HG03060 (cell line): ENCODE results near the gene ZBTB16.
"Not testable (repeated sequence)": the region's sequence is repeated elsewhere in the genome, so short reads cannot be mapped to it uniquely, and the experiment has no call there.

Experiments used
- ATAC-seq: cut with Tn5 transposase; IDR thresholded peaks from one replicate; pipeline ENCODE4 v1.9.1; 2021; ENCODE audit warnings: low read depth, moderate number of reproducible peaks; ENCODE audit not compliant: unreplicated experiment

The ZBTB16 gene

GRCh38 chr11:114040706-114041211, 18.8 kb upstream of the ZBTB16 start:
- no peak for ATAC-seq

- no peak for ATAC-seq
Observed at GRCh38 chr11:114042234-114042633, 17.3 kb upstream of the ZBTB16 start.

GRCh38 chr11:114044042-114044871, 15.3 kb upstream of the ZBTB16 start:
- no peak for ATAC-seq

- no peak for ATAC-seq
Observed at GRCh38 chr11:114047327-114047726, 12.2 kb upstream of the ZBTB16 start.

GRCh38 chr11:114049050-114049449, 10.5 kb upstream of the ZBTB16 start:
- no peak for ATAC-seq

GRCh38 chr11:114049766-114050165, 9.7 kb upstream of the ZBTB16 start:
- ATAC-seq: not testable (repeated sequence)

GRCh38 chr11:114050258-114050927, 9.1 kb upstream of the ZBTB16 start:
- ATAC-seq: no peak

- no peak for ATAC-seq
Observed at GRCh38 chr11:114051558-114051957, 8.0 kb upstream of the ZBTB16 start.

GRCh38 chr11:114052160-114052559, 7.4 kb upstream of the ZBTB16 start:
- ATAC-seq: no peak

- ATAC-seq: no peak
Observed at GRCh38 chr11:114053406-114053805, 6.1 kb upstream of the ZBTB16 start.

- ATAC-seq: no peak
Observed at GRCh38 chr11:114054806-114055205, 4.7 kb upstream of the ZBTB16 start.

- no peak for ATAC-seq
Observed at GRCh38 chr11:114056409-114056808, 3.1 kb upstream of the ZBTB16 start.

- ATAC-seq: no peak
Observed at GRCh38 chr11:114057147-114057546, 2.4 kb upstream of the ZBTB16 start.

- ATAC-seq: no peak
Observed at GRCh38 chr11:114057605-114058004, 1.9 kb upstream of the ZBTB16 start.

- ATAC-seq: no peak
Observed at GRCh38 chr11:114058026-114058706, 1.3 kb upstream of the ZBTB16 start.

- ATAC-seq: no peak
Observed at GRCh38 chr11:114058871-114059277, 637 bp upstream of the ZBTB16 start.

- no peak for ATAC-seq
Observed at GRCh38 chr11:114059984-114060391, 477 bp downstream of the ZBTB16 start.

GRCh38 chr11:114060392-114061047, 1.0 kb downstream of the ZBTB16 start:
- ATAC-seq: no peak

GRCh38 chr11:114061048-114061680, 1.7 kb downstream of the ZBTB16 start:
- ATAC-seq: no peak

- ATAC-seq: no peak
Observed at GRCh38 chr11:114061681-114062049, 2.2 kb downstream of the ZBTB16 start.
